Kidney (tissue), 14 donors: ENCODE data around the gene TRAPPC2. TPM values are rescaled to one million over a fixed set of nuclear protein-coding genes. Genes with fewer than 3 reads are reported as not detected.

ENCODE experiments used
- DNase-seq, 5 donors: peaks; one replicate each; pipeline ENCODE4 v3.0.0-alpha.2; 2013 to 2020
- FAIRE-seq: peaks from 2 replicates; lab custom pipeline; 2012; peaks lifted over from hg19 to GRCh38; lab: Jason Lieb, UNC
- H3K27ac ChIP-seq, 2 donors: one replicate each; pipeline ENCODE4 v1.7.0; 2013; ENCODE audit warnings: low read depth in 2 of 2, low read length in 2 of 2, inconsistent platforms in 1 of 2
- H3K27me3 ChIP-seq: one replicate; pipeline ENCODE4 v1.7.1; 2013; ENCODE audit warnings: low read length, inconsistent platforms; ENCODE audit not compliant: control insufficient read depth, insufficient read depth
- H3K36me3 ChIP-seq, 3 donors: one replicate each; pipeline versions ENCODE4 v1.7.0 to v1.7.1; 2013; ENCODE audit warnings: low read length in 3 of 3, control low read depth in 1 of 3, inconsistent platforms in 1 of 3; ENCODE audit not compliant: insufficient read depth in 3 of 3, control insufficient read depth in 2 of 3
- H3K4me1 ChIP-seq, 3 donors: one replicate each; pipeline versions ENCODE4 v1.7.0 to v1.7.1; 2013; ENCODE audit warnings: low read length in 3 of 3, inconsistent platforms in 1 of 3, low read depth in 1 of 3; ENCODE audit not compliant: control insufficient read depth in 2 of 3, insufficient read depth in 2 of 3
- H3K4me3 ChIP-seq, 3 donors: one replicate each; pipeline versions ENCODE4 v1.7.0 to v1.8.1; 2013; ENCODE audit warnings: low read length in 3 of 3, control low read depth in 1 of 3, inconsistent platforms in 1 of 3
- H3K9ac ChIP-seq, 3 donors: one replicate each; pipeline versions ENCODE4 v1.7.0 to v1.7.1; 2013; ENCODE audit warnings: low read length in 3 of 3, control low read depth in 1 of 3, inconsistent platforms in 1 of 3
- H3K9me3 ChIP-seq, 3 donors: one replicate each; pipeline versions ENCODE4 v1.7.0 to v1.7.1; 2013; ENCODE audit warnings: low read length in 3 of 3, control low read depth in 1 of 3, inconsistent platforms in 1 of 3; ENCODE audit not compliant: control insufficient read depth in 2 of 3, insufficient read depth in 1 of 3
- intact Hi-C: fragments of 100-400 bp; cut with DNase I; formaldehyde crosslinking; loops from one replicate; pipeline ENCODE4 v1.11.1; 2022
- polyA plus RNA-seq: library from polyadenylated mRNA; stranded (reverse); fragments of 350-450 nt; fragmentation: Illumina TruSeq; extraction: RNeasy Lipid Tissue Mini Kit (QIAGEN cat#74804); gene quantifications from one replicate; pipeline ENCODE4 v1.2.3, GENCODE V29; 2014; ENCODE audit warnings: low read depth, low replicate concordance; ENCODE audit not compliant: insufficient read depth
- total RNA-seq: library from RNA; stranded (reverse); fragmentation: NEBNext Ultra II Directional; extraction: Animal tissue kit (Norgen Biotek cat#: 25700); gene quantifications from one replicate; pipeline ENCODE4 v1.2.1, GENCODE V29; 2021
- TF ChIP-seq, protein P1 (sequence below): IDR thresholded peaks from 3 replicates; pipeline ENCODE4 v1.5.1; 2012; ENCODE audit warnings: mild to moderate bottlenecking, moderate library complexity, borderline replicate concordance; ENCODE audit not compliant: insufficient read depth; ENCODE audit errors: extremely low read depth
- donor health status: control.
- donor health status: control.
- donor health status: control.
- donor health status: control.
- donor health status: control.
- donor health status: DM: yes; HTN: yes; CAD: no.
- donor health status: Normal renal cell carcinoma (clear cell type).

Gene TRAPPC2
- total and polyA plus RNA-seq, 2 donors from 2014 or later: 9.0 to 21.0 TPM

- peaks cover 0 to 5% (median 4%) of the 10 kb centered on the region in 3 donors for H3K4me1 ChIP-seq
- FAIRE-seq: no peak
- no peak for DNase-seq
Measured at GRCh38 chrX:13702111-13702789, 32.2 kb downstream of the TRAPPC2 start.

DNA sequence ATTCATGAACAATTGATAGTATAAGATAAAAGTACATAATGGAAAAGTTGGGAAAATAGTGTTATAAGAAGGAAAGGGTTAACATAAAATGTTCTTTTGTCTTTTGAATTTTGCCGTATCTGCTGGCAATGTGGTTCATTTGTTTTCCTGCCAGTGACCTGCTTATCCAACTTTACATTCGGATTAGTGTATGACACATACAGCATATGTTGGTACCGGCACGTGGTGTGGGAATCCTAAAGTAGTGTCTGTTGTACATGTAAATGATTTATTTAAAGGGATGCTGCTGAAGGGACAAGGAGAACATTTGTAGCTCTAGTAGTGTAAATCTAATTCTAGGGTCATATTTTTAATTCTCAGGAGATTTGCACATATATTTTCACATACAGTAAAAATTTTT, 34.0 kb downstream of the TRAPPC2 start:
- Histone ChIP-seq H3K27ac (no peak overlapping the region), H3K9ac (no peak overlapping the region), H3K9me3 (no peaks in the 10 kb centered on the region), H3K4me3 (no peak overlapping the region), H3K36me3 (no peaks in the 10 kb centered on the region), H3K27me3 (peaks cover 12% of the 10 kb centered on the region), H3K4me1 (peaks cover 0 to 5% (median 4%) of the 10 kb centered on the region in 3 donors)
- TF ChIP-seq, protein P1, sequence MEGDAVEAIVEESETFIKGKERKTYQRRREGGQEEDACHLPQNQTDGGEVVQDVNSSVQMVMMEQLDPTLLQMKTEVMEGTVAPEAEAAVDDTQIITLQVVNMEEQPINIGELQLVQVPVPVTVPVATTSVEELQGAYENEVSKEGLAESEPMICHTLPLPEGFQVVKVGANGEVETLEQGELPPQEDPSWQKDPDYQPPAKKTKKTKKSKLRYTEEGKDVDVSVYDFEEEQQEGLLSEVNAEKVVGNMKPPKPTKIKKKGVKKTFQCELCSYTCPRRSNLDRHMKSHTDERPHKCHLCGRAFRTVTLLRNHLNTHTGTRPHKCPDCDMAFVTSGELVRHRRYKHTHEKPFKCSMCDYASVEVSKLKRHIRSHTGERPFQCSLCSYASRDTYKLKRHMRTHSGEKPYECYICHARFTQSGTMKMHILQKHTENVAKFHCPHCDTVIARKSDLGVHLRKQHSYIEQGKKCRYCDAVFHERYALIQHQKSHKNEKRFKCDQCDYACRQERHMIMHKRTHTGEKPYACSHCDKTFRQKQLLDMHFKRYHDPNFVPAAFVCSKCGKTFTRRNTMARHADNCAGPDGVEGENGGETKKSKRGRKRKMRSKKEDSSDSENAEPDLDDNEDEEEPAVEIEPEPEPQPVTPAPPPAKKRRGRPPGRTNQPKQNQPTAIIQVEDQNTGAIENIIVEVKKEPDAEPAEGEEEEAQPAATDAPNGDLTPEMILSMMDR: no peak
- DNase-seq: no peak
- intact Hi-C loops: no loop called here
- FAIRE-seq: no peak

More at GRCh38 chrX:13702111-13702789, 32.2 kb downstream of the TRAPPC2 start:
- intact Hi-C loops: no loop called here
- Histone ChIP-seq H3K36me3 (no peaks in the 10 kb centered on the region), H3K27ac (no peak overlapping the region), H3K27me3 (peaks cover 11% of the 10 kb centered on the region), H3K9me3 (no peaks in the 10 kb centered on the region), H3K4me3 (no peak overlapping the region), H3K9ac (no peak overlapping the region)
- TF ChIP-seq, protein P1: no peak

- peaks cover 0 to 9% (median 9%) of the 10 kb centered on the region in 3 donors for H3K4me1 ChIP-seq
- H3K36me3 ChIP-seq: no peaks in the 10 kb centered on the region
- H3K9ac ChIP-seq: no peak overlapping the region
- intact Hi-C loops: no loop called here
- H3K27ac ChIP-seq: no peak overlapping the region
- peaks cover 13% of the 10 kb centered on the region for H3K27me3 ChIP-seq
- TF ChIP-seq, protein P1: no peak
- no peak for FAIRE-seq
- no peak for DNase-seq
- no peaks in the 10 kb centered on the region for H3K9me3 ChIP-seq
- no peak overlapping the region for H3K4me3 ChIP-seq
Measured at GRCh38 chrX:13699183-13699826, 35.1 kb downstream of the TRAPPC2 start.
